ENCODE data around the gene MRPL24.
"Not testable (repeated sequence)": the region's sequence is repeated elsewhere in the genome, so short reads cannot be mapped to it uniquely, and the experiment has no call there.

Gene MRPL24

DNA sequence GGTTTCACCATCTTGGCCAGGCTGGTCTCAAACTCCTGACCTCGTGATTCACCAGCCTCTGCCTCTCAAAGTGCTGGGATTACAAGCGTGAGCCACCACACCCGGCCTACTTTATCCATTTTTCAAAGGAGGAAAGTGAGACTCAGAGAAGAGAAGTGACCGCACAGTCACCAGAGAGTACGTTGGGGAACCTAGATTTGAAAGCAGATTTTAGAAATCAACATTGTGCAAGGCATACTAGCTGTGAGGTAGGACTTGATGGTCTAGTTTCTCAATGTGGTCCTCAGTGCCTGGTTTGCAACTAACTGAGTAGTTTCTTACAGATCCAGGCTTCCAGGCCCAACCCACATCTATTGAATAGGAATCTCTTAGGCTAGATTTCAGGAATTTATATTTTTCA lies 24.8 kb upstream of the MRPL24 start:
- no peak for TF ChIP-seq PAX5 (IDR thresholded peaks at IDR 0.05; ENCODE audit: insufficient read depth, low read length, severe bottlenecking)
- TF ChIP-seq SPI1 (IDR thresholded peaks at IDR 0.05; ENCODE audit: low read depth, low read length) = no peak
- TF ChIP-seq POLR2AphosphoS5 (IDR thresholded peaks at IDR 0.05; ENCODE audit: low read depth, low read length) = no peak
- TF ChIP-seq POLR2A (IDR thresholded peaks at IDR 0.05; ENCODE audit: low read depth, low read length) = no peak
- TF ChIP-seq POU2F2 (IDR thresholded peaks at IDR 0.05; ENCODE audit: low read depth, low read length) = no peak
- no peak for TF ChIP-seq TAF1 (IDR thresholded peaks at IDR 0.05; ENCODE audit: low read depth, low read length)
- DNase-seq (ENCODE audit: insufficient read length, low spot score) (no peak), FAIRE-seq (no peak)

DNA sequence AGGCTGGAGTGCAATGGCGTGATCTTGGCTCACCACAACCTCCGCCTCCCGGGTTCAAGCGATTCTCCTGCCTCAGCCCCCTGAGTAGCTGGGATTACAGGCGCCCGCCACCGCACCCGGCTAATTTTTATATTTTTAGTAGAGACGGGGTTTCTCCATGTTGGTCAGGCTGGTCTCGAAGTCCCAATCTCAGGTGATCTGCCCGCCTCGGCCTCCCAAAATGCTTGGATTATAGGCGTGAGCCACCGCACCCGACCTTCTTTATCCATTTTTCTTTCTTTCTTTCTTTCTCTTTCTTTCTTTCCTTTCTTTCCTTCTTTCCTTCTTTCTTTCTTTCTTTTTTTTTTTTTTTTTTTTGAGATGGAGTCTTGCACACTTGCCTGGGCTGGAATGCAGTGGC lies 24.2 kb upstream of the MRPL24 start:
- DNase-seq (ENCODE audit: insufficient read length, low spot score); FAIRE-seq: not testable (repeated sequence)

DNA sequence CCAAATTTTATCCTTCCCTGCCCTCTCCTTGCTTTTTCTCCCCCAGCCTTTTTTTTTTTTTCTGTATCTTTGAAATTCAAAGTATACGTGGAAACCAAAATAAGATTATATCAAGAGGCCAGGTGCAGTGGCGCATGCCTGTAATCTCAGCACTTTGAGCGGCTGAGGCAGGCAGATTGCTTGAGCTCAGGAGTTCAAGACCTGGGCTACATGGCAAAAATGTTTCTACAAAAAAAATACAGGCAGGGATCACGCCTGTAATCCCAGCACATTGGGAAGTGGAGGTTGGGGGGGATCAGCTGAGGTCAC lies 19.9 kb upstream of the MRPL24 start:
- TF ChIP-seq POLR2A (IDR thresholded peaks at IDR 0.05; ENCODE audit: low read depth, low read length) (no peak), SPI1 (IDR thresholded peaks at IDR 0.05; ENCODE audit: low read depth, low read length) (no peak), PAX5 (IDR thresholded peaks at IDR 0.05; ENCODE audit: insufficient read depth, low read length, severe bottlenecking) (no peak), POLR2AphosphoS5 (IDR thresholded peaks at IDR 0.05; ENCODE audit: low read depth, low read length) (no peak), POU2F2 (IDR thresholded peaks at IDR 0.05; ENCODE audit: low read depth, low read length) (no peak), TAF1 (IDR thresholded peaks at IDR 0.05; ENCODE audit: low read depth, low read length) (no peak)
- no peak for FAIRE-seq
- no peak for DNase-seq (ENCODE audit: insufficient read length, low spot score)

DNA sequence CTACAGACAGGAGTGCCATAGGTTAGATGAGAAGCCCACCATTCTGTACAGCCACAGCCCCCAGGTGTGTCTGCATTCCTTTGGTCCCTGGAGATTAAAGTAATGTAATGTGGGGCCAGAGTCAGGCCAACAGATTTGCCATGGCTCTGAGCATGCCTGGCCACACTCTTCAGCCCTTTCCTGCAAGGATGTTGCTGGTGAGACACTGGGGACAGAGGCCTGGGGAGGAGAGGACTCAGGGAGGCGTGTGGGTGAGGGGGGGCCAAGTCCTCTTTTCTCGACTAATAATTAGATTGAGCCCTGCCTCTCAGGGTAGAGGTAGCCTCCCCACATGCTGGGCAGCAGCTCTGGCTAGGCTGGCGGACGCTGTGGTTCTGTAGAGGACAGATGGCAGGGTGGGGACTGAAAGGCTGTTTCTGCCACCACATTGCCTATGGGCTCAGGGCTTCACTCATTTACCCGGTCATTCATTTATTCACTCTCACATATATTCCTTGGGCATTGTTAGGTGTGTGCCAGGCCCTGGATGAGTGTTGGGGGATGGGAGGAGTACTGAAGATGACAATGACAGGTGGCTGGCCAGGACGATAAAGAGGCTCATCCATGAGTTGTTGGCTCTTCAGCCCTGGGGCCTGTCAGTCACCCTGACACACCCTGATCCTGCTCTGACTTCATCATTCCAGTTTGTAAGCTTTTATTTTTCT lies 19.4 kb upstream of the MRPL24 start:
- TF ChIP-seq POU2F2 (IDR thresholded peaks at IDR 0.05; ENCODE audit: low read depth, low read length) (no peak), POLR2A (IDR thresholded peaks at IDR 0.05; ENCODE audit: low read depth, low read length) (no peak), SPI1 (IDR thresholded peaks at IDR 0.05; ENCODE audit: low read depth, low read length) (no peak), POLR2AphosphoS5 (IDR thresholded peaks at IDR 0.05; ENCODE audit: low read depth, low read length) (no peak), PAX5 (IDR thresholded peaks at IDR 0.05; ENCODE audit: insufficient read depth, low read length, severe bottlenecking) (no peak), TAF1 (IDR thresholded peaks at IDR 0.05; ENCODE audit: low read depth, low read length) (no peak)
- FAIRE-seq (no peak), DNase-seq (ENCODE audit: insufficient read length, low spot score) (no peak)

DNA sequence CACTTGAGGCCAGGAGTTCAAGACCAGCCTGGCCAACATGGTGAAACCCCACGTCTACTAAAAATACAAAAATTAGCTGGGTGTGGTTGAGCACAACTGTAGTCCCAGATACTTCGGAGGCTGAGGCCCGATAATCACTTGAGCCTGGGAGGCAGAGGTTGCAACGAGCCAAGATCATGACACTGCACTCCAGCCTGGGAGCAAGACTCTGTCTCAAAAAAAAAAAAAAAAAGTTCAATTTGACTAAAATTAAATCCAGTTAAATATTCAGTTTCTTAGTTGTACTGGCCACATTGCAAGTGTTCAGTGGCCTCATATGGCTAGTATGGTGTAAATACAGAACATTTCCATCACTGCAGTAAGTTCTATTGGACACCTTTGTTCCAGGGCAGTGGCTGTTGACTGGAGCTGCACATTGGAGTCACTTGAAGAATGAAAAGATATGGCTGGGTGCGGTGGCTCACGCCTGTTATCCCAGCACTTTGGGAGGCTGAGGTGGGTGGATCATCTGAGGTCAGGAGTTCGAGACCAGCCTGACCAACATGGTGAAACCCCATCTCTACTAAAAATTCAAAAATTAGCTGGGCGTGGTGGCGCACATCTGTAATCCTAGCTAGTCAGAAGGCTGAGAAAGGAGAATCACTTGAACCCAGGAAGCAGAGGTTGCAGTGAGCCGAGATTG lies 16.8 kb upstream of the MRPL24 start:
- DNase-seq (ENCODE audit: insufficient read length, low spot score); FAIRE-seq: not testable (repeated sequence)

DNA sequence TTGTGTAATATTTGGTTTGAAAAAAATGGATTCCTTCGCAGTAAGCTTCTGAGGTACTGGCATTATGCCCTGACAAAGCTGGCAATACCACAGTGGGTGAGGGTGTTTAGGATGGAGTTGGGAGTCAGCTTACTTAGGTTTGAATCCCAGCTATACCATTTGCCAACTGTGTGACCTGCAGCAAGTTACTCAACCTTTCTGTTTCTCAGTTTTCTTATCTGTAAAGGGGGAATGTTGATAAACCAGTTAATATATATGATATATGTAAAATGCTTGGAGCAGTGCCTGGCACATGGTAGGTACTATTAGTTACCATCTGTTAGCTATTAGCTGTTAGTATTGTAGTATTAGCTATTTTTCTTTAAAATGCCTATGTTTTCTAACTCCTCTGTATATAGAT lies 15.5 kb upstream of the MRPL24 start:
- DNase-seq (ENCODE audit: insufficient read length, low spot score) (no peak), FAIRE-seq (no peak)
- TF ChIP-seq PAX5 (IDR thresholded peaks at IDR 0.05; ENCODE audit: insufficient read depth, low read length, severe bottlenecking) (no peak), POU2F2 (IDR thresholded peaks at IDR 0.05; ENCODE audit: low read depth, low read length) (no peak), SPI1 (IDR thresholded peaks at IDR 0.05; ENCODE audit: low read depth, low read length) (no peak), POLR2A (IDR thresholded peaks at IDR 0.05; ENCODE audit: low read depth, low read length) (no peak), TAF1 (IDR thresholded peaks at IDR 0.05; ENCODE audit: low read depth, low read length) (no peak), POLR2AphosphoS5 (IDR thresholded peaks at IDR 0.05; ENCODE audit: low read depth, low read length) (no peak)

DNA sequence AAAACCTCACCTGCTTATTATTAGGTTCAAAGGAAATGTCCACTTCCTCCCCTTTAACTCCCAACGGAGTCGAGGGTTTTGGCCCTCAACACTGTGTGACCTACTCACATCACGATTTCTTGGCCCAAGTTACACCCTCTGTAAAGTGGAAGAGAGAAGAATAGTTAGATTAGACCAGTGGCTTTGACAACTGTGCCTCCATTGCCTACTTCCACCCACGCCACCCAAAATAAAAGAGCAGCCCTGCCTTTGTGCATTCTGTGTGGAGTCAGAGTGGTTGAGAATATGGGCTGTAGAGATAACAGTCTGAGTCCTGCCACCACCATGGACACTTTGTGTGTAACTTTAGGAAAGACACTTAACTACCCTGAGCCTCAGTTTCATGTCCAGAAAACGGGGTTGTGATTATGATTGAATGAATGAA lies 14.7 kb upstream of the MRPL24 start:
- TF ChIP-seq SPI1 (IDR thresholded peaks at IDR 0.05; ENCODE audit: low read depth, low read length) = peak; percentile 50
- no peak for TF ChIP-seq PAX5 (IDR thresholded peaks at IDR 0.05; ENCODE audit: insufficient read depth, low read length, severe bottlenecking)
- TF ChIP-seq TAF1 (IDR thresholded peaks at IDR 0.05; ENCODE audit: low read depth, low read length) = no peak
- DNase-seq (ENCODE audit: insufficient read length, low spot score) (no peak), FAIRE-seq (no peak)

DNA sequence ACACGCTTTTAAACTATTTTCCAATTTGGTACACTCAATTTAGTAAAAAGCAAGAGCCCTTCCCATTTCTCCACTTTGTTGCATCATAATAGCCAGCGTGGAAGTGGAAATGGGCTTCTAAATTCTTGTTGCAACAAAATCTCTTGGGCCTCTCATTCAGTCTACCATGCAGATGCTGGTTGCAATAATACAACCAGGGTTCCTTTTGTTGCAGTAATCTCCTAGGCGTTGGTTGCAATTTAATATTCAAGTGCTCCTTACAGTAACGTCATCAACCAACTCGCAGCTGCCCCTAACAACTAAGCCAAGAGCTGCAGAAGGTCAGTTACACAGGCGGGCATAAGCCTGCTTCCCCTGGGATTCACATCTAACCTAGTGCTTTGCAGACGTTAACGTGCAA lies 13.3 kb upstream of the MRPL24 start:
- FAIRE-seq = no peak
- TF ChIP-seq TAF1 (IDR thresholded peaks at IDR 0.05; ENCODE audit: low read depth, low read length) (no peak), PAX5 (IDR thresholded peaks at IDR 0.05; ENCODE audit: insufficient read depth, low read length, severe bottlenecking) (no peak), POU2F2 (IDR thresholded peaks at IDR 0.05; ENCODE audit: low read depth, low read length) (no peak), POLR2AphosphoS5 (IDR thresholded peaks at IDR 0.05; ENCODE audit: low read depth, low read length) (no peak), SPI1 (IDR thresholded peaks at IDR 0.05; ENCODE audit: low read depth, low read length) (no peak), POLR2A (IDR thresholded peaks at IDR 0.05; ENCODE audit: low read depth, low read length) (no peak)

DNA sequence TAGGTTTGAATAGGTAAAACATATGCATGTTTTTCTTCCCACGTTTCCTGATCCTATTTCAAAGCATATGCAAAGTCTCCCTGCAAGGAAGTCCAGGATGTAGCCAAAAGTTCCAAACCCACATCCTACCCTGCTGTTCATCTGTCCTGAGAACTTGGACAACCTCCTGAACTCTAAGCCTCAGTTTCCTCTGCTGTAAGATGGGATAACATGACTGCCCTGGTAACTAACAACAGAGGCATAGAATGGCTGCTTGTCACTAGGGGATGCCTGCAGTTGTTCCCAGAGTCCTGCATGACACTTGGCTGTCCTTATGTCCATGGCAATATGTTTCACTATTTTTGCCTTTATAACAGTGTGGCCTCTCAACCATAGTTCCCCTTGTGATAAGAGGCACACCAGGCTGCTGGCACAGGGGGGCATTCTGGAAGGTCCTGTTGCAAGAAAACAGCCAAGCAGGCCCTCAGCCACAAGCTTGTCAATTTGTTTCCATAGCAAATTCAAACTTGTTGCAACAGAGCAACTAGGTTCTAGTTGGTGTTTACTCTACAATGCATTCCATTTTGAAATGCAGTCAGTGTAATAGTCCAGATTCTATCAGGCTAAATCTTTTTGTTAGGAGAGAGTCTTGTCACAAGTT lies 12.1 kb upstream of the MRPL24 start:
- TF ChIP-seq SPI1 (IDR thresholded peaks at IDR 0.05; ENCODE audit: low read depth, low read length) (no peak), POLR2A (IDR thresholded peaks at IDR 0.05; ENCODE audit: low read depth, low read length) (no peak), TAF1 (IDR thresholded peaks at IDR 0.05; ENCODE audit: low read depth, low read length) (no peak), POU2F2 (IDR thresholded peaks at IDR 0.05; ENCODE audit: low read depth, low read length) (no peak), PAX5 (IDR thresholded peaks at IDR 0.05; ENCODE audit: insufficient read depth, low read length, severe bottlenecking) (no peak), POLR2AphosphoS5 (IDR thresholded peaks at IDR 0.05; ENCODE audit: low read depth, low read length) (no peak)
- no peak for DNase-seq (ENCODE audit: insufficient read length, low spot score)
- FAIRE-seq = no peak

More for the DNA sequence above, 13.3 kb upstream of the MRPL24 start:
- DNase-seq (ENCODE audit: insufficient read length, low spot score) = no peak
